GM15510 (cell line): ENCODE measurements around the gene CACNA2D1.

ENCODE experiments used
- POLR2A ChIP-seq: IDR thresholded peaks from 3 replicates; pipeline ENCODE4 v1.6.1; 2011; ENCODE audit warnings: borderline replicate concordance; ENCODE audit not compliant: insufficient read length; ENCODE audit errors: extremely low read depth

CACNA2D1 gene

GRCh38 chr7:82264783-82265305 lies 178.7 kb downstream of the CACNA2D1 start:
- no peak for TF ChIP-seq POLR2A

- no peak for TF ChIP-seq POLR2A
Measured at GRCh38 chr7:82263920-82264782, 179.4 kb downstream of the CACNA2D1 start.

GRCh38 chr7:82258181-82258580 lies 185.4 kb downstream of the CACNA2D1 start:
- TF ChIP-seq POLR2A: no peak

GRCh38 chr7:82257118-82257695 lies 186.4 kb downstream of the CACNA2D1 start:
- no peak for TF ChIP-seq POLR2A

- no peak for TF ChIP-seq POLR2A
Measured at GRCh38 chr7:82255706-82256105, 187.9 kb downstream of the CACNA2D1 start.

GRCh38 chr7:82250598-82250997 lies 193.0 kb downstream of the CACNA2D1 start:
- no peak for TF ChIP-seq POLR2A

- TF ChIP-seq POLR2A: no peak
Measured at GRCh38 chr7:82249979-82250378, 193.6 kb downstream of the CACNA2D1 start.

- TF ChIP-seq POLR2A: no peak
Measured at GRCh38 chr7:82247814-82248433, 195.7 kb downstream of the CACNA2D1 start.

- TF ChIP-seq POLR2A: no peak
Measured at GRCh38 chr7:82244947-82245517, 198.5 kb downstream of the CACNA2D1 start.

- no peak for TF ChIP-seq POLR2A
Measured at GRCh38 chr7:82241356-82241755, 202.2 kb downstream of the CACNA2D1 start.

- TF ChIP-seq POLR2A: no peak
Measured at GRCh38 chr7:82235713-82236112, 207.9 kb downstream of the CACNA2D1 start.

GRCh38 chr7:82234457-82235049 lies 209.0 kb downstream of the CACNA2D1 start:
- no peak for TF ChIP-seq POLR2A

GRCh38 chr7:82230811-82231581 lies 212.6 kb downstream of the CACNA2D1 start:
- no peak for TF ChIP-seq POLR2A

GRCh38 chr7:82229164-82229563 lies 214.4 kb downstream of the CACNA2D1 start:
- TF ChIP-seq POLR2A: no peak

- no peak for TF ChIP-seq POLR2A
Measured at GRCh38 chr7:82226191-82226590, 217.4 kb downstream of the CACNA2D1 start.

GRCh38 chr7:82224529-82224928 lies 219.0 kb downstream of the CACNA2D1 start:
- TF ChIP-seq POLR2A: no peak
